Measurements from ENCODE around the gene MUC4.
A peak's percentile ranks its signal among the peaks of the same experiment; 100 is the strongest.

Gene MUC4

DNA sequence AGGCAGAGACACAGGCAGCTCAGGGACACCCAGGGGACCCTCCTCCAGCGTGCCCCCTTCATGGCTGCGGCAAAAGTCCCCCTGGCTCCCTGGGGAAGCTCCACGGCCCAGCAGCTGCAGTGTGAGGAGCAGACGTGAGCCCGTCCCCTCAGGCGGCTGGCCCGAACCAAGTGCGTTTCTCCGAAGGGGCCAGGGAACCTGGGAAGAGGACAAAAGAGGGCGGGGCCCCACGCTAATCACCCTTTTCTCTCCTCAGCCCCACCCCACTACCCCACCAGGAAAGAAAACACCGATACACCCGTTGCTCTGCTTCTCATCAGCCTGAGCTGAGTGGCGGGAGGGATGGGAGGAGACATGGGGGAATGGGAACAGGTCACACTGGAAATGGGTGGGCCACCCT, at the start of gene MUC4:
MUC4 (minus strand) TSS at position 174 of the 400 bp plus-strand sequence; CDS start at position 62, 112 bp downstream.
- no peak for DNase-seq (ENCODE audit: low read depth in 1 of 2, low spot score in 1 of 2)

GRCh38 chr3:195860456-195860855, 48.7 kb upstream of the MUC4 start:
- DNase-seq (ENCODE audit: low read depth in 1 of 2, low spot score in 1 of 2): no peak

- no peak for DNase-seq (ENCODE audit: low read depth in 1 of 2, low spot score in 1 of 2)
These were observed 48.2 kb upstream of the MUC4 start for GRCh38 chr3:195859846-195860411.

DNA sequence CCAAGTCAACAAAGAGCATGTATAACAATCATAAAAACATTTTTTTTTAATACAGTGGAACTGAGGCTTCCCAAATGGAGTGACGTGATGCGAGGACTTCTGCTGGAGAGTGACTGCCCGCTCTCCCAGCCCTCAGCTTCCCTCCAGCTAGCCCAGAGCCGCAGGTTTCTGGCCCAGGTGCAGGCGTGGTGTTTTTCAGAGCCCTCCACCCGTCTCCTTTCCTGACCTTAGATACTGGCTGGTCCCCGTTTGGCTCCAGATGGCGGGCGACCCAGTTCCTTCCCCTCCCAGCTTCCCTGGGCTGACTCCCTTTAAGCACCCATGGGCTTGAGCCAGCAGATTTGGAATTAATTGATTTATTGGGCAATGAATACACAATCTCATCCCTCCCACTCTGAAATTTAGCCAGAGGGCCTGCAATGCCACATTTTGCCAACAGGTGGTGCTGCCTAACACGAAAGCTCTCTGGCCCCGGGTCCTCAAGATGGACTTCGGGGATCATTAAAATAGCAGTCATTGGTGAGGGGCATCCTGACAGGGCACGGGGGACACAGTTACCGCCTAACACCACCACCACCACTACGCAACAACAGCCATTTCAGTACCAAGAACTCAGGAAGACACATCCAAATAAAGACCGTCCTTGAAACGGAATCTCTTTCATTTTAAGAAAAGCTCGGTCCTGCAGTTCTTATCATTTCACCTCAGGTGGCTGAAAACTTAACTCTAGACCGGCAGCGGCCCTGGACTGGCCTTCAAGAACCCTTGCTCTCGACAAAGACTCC, 47.5 kb upstream of the MUC4 start:
- peak; percentile 65 to 68 for DNase-seq (ENCODE audit: low read depth in 1 of 2, low spot score in 1 of 2)

- DNase-seq (ENCODE audit: low read depth in 1 of 2, low spot score in 1 of 2): no peak
These were observed 44.8 kb upstream of the MUC4 start for GRCh38 chr3:195856410-195857084.

DNA sequence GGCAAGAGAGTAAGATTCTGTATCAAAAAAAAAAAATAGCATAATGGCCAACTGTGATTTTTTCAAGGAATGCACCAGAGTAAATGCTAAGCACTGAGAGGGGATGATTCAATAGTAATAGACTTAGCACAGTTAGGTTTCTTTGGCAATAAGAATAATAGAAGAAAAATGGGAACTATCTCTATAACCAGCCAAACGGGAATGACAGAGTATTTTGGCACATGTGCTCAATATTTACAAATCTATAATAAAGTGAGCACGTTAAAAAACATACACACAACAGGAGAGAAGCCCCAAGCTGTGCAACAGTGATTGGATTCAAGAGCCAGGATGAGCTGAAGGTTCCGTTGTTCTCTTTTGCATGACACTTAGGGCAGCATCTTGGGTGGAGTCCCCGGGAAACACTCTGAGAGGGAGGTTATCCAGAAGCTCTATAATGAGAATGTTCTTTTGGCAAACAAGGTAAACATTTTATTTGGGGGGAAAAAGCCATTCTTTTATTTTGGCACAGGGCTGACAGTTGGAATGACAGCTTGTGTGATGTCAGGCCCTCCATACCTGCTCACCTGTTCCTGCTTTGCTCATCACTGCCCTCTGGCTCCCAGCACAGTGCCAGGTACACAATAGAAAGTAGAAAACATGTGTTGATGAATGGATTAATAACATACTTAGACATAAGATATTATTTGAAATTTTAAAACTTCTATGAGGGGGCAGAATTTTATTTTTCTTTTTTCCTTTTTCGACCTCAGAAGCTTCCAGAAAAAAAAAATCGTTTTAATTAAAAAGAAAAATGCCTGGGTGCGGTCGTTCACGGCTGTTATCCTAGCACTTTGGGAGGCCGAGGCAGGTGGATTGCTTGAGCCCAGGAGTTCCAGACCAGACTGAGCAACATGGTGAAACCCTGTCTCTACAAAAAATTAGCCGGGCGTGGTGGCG, 44.0 kb upstream of the MUC4 start:
- no peak for DNase-seq (ENCODE audit: low read depth in 1 of 2, low spot score in 1 of 2)

- DNase-seq (ENCODE audit: low read depth in 1 of 2, low spot score in 1 of 2): no peak
These were observed 43.0 kb upstream of the MUC4 start for GRCh38 chr3:195854628-195855294.

DNA sequence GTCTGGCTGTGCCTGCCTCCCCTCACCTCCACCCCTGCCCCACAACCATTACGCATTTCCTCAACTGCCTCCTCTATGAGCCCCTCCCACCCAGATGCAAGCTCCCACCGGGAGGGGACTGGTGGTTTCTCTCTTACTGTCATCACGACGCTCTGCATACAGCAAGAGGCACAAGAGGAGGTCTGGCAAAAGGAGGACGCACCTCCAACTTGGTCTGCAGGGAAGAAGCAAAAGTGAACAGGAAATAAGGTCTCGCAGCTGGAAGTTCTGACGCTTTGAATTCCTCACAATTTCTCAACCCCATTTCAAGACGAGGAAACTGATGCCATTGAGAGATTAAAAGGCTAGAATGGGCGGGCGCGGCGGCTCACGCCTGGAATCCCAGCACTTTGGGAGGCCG, 42.3 kb upstream of the MUC4 start:
- no peak for DNase-seq (ENCODE audit: low read depth in 1 of 2, low spot score in 1 of 2)

GRCh38 chr3:195853036-195853435, 41.3 kb upstream of the MUC4 start:
- DNase-seq (ENCODE audit: low read depth in 1 of 2, low spot score in 1 of 2): no peak

GRCh38 chr3:195850857-195851543, 39.3 kb upstream of the MUC4 start:
- DNase-seq (ENCODE audit: low read depth in 1 of 2, low spot score in 1 of 2): peak; percentile 76 to 89

GRCh38 chr3:195849322-195850074, 37.8 kb upstream of the MUC4 start:
- no peak for DNase-seq (ENCODE audit: low read depth in 1 of 2, low spot score in 1 of 2)

DNA sequence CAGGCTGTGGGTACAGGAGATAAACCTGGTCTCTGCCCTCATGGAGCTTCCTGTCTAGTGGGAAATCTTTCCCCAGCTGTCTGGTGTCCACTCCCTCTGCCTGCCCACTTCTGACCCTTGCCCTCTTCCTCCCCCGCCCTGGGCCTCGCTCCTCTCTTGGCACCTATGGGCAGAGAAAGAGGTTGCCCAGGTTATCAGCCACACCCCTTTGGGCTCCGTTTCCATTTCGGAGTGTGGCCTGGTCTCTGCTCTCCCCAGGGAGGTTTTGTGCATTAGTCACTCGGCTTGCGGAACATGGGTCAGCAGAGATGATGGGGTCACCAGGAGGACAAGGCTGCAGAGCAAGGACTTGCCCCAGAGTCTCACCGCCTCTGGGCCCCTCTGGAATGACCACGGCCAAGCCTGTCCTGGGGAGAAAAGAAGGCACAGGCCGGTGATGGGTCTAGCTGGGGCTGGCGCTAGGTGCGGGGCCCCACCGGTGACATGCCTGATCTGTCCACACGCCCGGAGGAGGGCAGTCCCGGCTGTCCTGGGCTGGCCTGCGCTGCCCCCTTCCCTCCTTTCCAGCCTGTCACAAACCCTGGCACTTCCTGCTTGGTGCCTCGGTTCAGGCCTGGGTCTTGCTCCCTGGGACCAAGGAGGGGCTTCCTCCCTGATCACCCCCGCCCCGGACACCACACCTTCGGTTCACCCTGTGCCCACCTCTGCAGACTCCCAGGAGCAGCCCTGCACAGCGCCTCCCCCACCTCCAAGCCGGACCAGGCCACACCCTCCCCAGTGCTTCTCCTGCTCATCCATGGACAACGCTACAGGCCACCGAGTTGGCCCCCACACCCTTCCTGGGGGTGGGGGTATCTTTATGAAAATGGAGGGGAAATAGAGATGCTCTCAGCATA, 35.6 kb upstream of the MUC4 start:
- DNase-seq (ENCODE audit: low read depth in 1 of 2, low spot score in 1 of 2): no peak

GRCh38 chr3:195845483-195845882, 33.8 kb upstream of the MUC4 start:
- DNase-seq (ENCODE audit: low read depth in 1 of 2, low spot score in 1 of 2): no peak

DNA sequence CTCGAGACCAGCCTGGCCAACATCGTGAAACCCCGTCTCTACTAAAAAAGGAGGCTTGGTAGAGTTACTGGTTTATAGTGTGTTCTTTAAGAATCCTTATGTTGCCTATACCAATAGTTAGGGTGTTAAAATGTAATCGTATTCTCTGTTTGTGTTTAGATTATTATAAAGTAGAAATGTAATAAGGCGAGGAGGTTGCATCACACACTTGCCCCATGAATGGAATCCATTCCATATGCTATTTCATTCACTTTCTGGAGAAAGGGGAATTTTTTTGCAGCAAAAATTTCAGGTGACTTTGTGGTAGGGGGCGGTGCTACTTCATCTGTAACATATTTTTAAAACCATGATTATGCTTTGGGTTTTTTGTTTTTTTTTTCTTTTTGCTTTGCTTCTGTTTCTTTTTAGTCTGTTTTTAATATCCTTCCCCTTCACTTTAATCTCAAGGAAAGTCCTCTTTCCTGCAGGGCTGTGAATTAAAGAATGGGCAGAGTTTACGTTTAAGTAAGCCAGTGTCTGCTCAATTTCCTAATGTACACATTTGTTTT, 33.0 kb upstream of the MUC4 start:
- no peak for DNase-seq (ENCODE audit: low read depth in 1 of 2, low spot score in 1 of 2)

DNA sequence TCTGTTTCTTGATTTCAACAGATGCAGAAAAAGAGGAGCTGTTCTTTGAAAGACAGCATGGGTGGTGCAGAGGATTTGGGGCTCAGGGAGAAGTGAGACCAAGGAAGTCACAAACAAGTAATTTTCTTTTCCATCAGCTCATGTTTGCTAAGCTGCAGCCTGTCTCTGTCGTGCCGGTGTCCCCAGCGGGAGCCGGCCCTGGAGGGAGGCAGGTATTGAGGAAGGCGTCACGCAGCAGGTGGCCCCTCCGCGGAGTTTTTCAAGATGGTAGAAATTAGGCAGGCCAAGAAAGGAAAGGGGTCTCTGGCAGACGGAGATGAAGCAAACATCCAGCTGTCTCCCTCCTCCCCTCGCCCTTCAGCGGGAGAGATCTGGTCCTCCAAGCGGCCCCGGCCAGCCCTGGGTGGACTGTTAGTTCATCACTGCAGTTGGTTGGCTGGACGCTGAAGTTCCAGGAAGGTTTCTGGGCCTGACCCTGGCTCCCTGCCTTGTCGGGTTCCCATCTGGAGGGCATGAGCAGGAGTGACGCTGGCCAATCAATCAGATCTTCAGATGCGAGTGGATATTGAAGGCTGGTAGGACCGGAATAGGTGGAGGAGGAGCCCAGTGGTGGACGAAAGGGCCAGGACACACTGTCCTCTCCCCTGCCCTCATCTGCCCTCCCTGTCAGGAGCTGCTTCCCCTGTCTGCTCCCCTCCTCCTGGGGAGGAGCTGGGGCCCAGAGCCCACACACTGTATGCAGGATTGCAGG, 27.7 kb upstream of the MUC4 start:
- no peak for DNase-seq (ENCODE audit: low read depth in 1 of 2, low spot score in 1 of 2)

GRCh38 chr3:195838714-195839113, 27.0 kb upstream of the MUC4 start:
- no peak for DNase-seq (ENCODE audit: low read depth in 1 of 2, low spot score in 1 of 2)

GRCh38 chr3:195836476-195837135, 24.9 kb upstream of the MUC4 start:
- DNase-seq (ENCODE audit: low read depth in 1 of 2, low spot score in 1 of 2): no peak
